Tibial nerve (tissue), 4 donors: ENCODE data around the gene SLC22A24. TPM values are rescaled to one million over a fixed set of nuclear protein-coding genes. Genes with fewer than 3 reads are reported as not detected.
"Not testable (repeated sequence)": the region's sequence is repeated elsewhere in the genome, so short reads cannot be mapped to it uniquely, and the experiment has no call there.

ENCODE experiments used
- DNase-seq, 2 donors: peaks; one replicate each; pipeline ENCODE4 v3.0.0-alpha.2; 2019; ENCODE audit warnings: low spot score in 2 of 2
- H3K27ac ChIP-seq, 4 donors: fragments of 200-600 bp; sonication (generic) in 3 of 4; one replicate each; pipeline ENCODE4 v1.5.1; 2017 to 2019; ENCODE audit warnings: mild to moderate bottlenecking in 1 of 4
- H3K27me3 ChIP-seq, 2 donors: fragments of 200-600 bp; sonication (generic) in 1 of 2; one replicate each; pipeline versions ENCODE4 v1.5.1 to v1.6.0; 2017 to 2019
- H3K36me3 ChIP-seq, 3 donors: fragments of 200-600 bp; sonication (generic); one replicate each; pipeline ENCODE4 v1.5.1; 2018 to 2019
- H3K4me1 ChIP-seq, 4 donors: fragments of 200-600 bp; sonication (generic) in 3 of 4; one replicate each; pipeline ENCODE4 v1.5.1; 2017 to 2019
- H3K4me3 ChIP-seq, 4 donors: fragments of 200-600 bp; sonication (generic) in 3 of 4; one replicate each; pipeline ENCODE4 v1.5.1; 2017 to 2019; ENCODE audit warnings: mild to moderate bottlenecking in 1 of 4, moderate library complexity in 1 of 4
- H3K9me3 ChIP-seq, 4 donors: fragments of 200-600 bp; sonication (generic) in 3 of 4; one replicate each; pipeline ENCODE4 v1.5.1; 2017 to 2019
- EP300 ChIP-seq, 2 donors: sonication (generic); formaldehyde crosslinking; IDR thresholded peaks; one replicate each; pipeline ENCODE4 v1.6.1; 2017; ENCODE audit warnings: antibody characterized with exemption in 2 of 2, mild to moderate bottlenecking in 1 of 2
- POLR2A ChIP-seq, 2 donors: fragments of 450-650 bp; IDR thresholded peaks; one replicate each; pipeline ENCODE4 v1.6.1; 2017; ENCODE audit warnings: antibody characterized with exemption in 2 of 2, mild to moderate bottlenecking in 2 of 2, moderate library complexity in 2 of 2
- WGBS, 2 donors: methylation state at CpG; one replicate each; pipeline ENCODE4 v1.1.5; 2018; 5-methylcytosine and 5-hydroxymethylcytosine counted together
- total RNA-seq, 4 donors: library from RNA; depleted of rRNA; stranded (reverse); fragments of >200 nt; gene quantifications; one replicate each; pipeline ENCODE4 v1.1.0, GENCODE V29; 2016
- TF ChIP-seq, protein P1 (sequence below), 5 experiments: fragments of 200-600 bp in 3 of 5; fragments of 450-650 bp in 2 of 5; sonication (generic) in 3 of 5; IDR thresholded peaks; one replicate each; pipeline ENCODE4 v1.5.1; 2016 to 2019; ENCODE audit warnings: antibody characterized with exemption in 5 of 5, mild to moderate bottlenecking in 3 of 5, moderate library complexity in 2 of 5

Gene SLC22A24
- total RNA-seq, 4 donors from 2014 or later, result not detected

DNA sequence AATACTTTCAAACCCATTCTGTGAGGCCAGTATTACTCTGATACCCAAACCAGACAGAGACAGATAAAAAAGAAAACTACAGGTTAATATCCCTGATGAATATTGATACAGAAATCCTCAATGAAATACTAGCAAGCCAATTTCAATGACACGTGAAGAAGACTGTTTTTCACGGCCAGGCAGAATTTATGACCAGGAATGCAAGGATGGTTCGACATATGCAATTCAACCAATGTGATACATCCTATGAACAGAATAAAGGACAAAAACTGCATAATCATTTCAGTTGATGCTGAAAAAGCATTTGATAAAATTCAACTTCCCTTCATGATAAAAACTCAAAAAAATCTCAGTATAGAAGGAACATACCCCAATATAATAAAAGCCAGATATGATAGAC lies 44.5 kb downstream of the SLC22A24 start:
- TF ChIP-seq, protein P1, sequence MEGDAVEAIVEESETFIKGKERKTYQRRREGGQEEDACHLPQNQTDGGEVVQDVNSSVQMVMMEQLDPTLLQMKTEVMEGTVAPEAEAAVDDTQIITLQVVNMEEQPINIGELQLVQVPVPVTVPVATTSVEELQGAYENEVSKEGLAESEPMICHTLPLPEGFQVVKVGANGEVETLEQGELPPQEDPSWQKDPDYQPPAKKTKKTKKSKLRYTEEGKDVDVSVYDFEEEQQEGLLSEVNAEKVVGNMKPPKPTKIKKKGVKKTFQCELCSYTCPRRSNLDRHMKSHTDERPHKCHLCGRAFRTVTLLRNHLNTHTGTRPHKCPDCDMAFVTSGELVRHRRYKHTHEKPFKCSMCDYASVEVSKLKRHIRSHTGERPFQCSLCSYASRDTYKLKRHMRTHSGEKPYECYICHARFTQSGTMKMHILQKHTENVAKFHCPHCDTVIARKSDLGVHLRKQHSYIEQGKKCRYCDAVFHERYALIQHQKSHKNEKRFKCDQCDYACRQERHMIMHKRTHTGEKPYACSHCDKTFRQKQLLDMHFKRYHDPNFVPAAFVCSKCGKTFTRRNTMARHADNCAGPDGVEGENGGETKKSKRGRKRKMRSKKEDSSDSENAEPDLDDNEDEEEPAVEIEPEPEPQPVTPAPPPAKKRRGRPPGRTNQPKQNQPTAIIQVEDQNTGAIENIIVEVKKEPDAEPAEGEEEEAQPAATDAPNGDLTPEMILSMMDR (IDR thresholded peaks at IDR 0.05), result no peak
- TF ChIP-seq EP300 (IDR thresholded peaks at IDR 0.05) (no peak), POLR2A (IDR thresholded peaks at IDR 0.05) (no peak)

DNA sequence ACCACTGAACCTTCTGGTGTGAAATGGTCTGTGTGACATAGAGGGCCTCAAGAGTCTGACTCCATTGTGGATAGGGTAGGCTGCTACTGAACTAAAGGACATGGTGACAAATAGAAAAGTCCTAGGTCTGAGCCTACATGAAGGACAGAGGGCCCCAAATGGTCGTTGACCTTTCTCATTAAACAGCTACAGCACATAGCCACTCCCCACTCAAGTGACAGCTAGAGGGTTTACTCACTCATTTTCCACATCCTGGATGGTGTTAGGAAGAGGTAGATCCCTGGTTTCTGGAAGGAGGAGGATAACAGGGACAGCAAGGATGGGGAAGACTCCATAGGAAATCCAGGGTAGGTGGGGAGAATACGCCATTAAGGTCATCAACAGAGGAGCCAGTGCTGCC lies 63.3 kb downstream of the SLC22A24 start:
- Histone ChIP-seq H3K4me3 (no peak overlapping the region), H3K4me1 (no peaks in the 10 kb centered on the region), H3K9me3 (no peaks in the 10 kb centered on the region), H3K27me3 (no peaks in the 10 kb centered on the region), H3K36me3 (no peaks in the 10 kb centered on the region), H3K27ac (no peak overlapping the region)
- no peak for DNase-seq
- 63 to 64% methylated on average over 2 of the region's 2 CpGs for WGBS, 2 donors
- TF ChIP-seq, protein P1 (IDR thresholded peaks at IDR 0.05), result no peak
- TF ChIP-seq POLR2A (IDR thresholded peaks at IDR 0.05) (no peak), EP300 (IDR thresholded peaks at IDR 0.05) (no peak)

More for the DNA sequence above, 44.5 kb downstream of the SLC22A24 start:
- Histone ChIP-seq H3K27me3 (no peaks in the 10 kb centered on the region), H3K36me3 (no peaks in the 10 kb centered on the region), H3K9me3 (peaks cover 0 to 34% (median 7%) of the 10 kb centered on the region in 4 donors), H3K27ac (no peak overlapping the region), H3K4me3 (no peak overlapping the region), H3K4me1 (no peaks in the 10 kb centered on the region)
- DNase-seq, result no peak
- 74 to 93% methylated on average over 3 of the region's 3 CpGs for WGBS, 2 donors

DNA sequence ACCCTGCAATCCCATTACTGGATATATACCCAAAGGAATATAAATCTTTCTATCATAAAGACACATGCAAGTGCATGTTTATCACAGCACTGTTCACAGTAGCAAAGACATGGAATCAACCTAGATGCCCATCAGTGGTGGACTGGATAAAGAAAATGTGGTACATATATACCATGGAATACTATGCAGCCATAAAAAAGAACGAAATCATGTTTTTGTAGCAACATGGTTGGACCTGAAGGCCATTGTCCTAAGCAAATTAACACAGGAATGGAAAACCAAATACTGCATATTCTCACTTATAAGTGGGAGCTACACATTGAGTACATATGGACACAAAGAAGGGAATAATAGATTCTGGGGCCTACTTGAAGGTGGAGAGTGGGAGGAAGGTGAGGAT lies 97.8 kb downstream of the SLC22A24 start:
- not testable (repeated sequence) for H3K4me3 ChIP-seq, H3K4me1 ChIP-seq, H3K27ac ChIP-seq, H3K36me3 ChIP-seq, H3K27me3 ChIP-seq, DNase-seq
- peaks cover 0 to 28% (median 0%) of the 10 kb centered on the region in 4 donors for H3K9me3 ChIP-seq
- WGBS, 2 donors, result 55 to 58% methylated on average over 1 of the region's 1 CpG

GRCh38 chr11:63042596-63042995 lies 101.4 kb downstream of the SLC22A24 start:
- WGBS, 2 donors, result 89 to 95% methylated on average over 3 of the region's 3 CpGs
- H3K4me3 ChIP-seq, result no peak overlapping the region
- no peaks in the 10 kb centered on the region for H3K27me3 ChIP-seq
- no peaks in the 10 kb centered on the region for H3K4me1 ChIP-seq
- no peak overlapping the region for H3K27ac ChIP-seq
- no peaks in the 10 kb centered on the region for H3K36me3 ChIP-seq
- H3K9me3 ChIP-seq, result peaks cover 0 to 13% (median 0%) of the 10 kb centered on the region in 4 donors
- TF ChIP-seq, protein P1 (IDR thresholded peaks at IDR 0.05), result no peak
- TF ChIP-seq POLR2A (IDR thresholded peaks at IDR 0.05) (no peak), EP300 (IDR thresholded peaks at IDR 0.05) (no peak)
- DNase-seq, result no peak

DNA sequence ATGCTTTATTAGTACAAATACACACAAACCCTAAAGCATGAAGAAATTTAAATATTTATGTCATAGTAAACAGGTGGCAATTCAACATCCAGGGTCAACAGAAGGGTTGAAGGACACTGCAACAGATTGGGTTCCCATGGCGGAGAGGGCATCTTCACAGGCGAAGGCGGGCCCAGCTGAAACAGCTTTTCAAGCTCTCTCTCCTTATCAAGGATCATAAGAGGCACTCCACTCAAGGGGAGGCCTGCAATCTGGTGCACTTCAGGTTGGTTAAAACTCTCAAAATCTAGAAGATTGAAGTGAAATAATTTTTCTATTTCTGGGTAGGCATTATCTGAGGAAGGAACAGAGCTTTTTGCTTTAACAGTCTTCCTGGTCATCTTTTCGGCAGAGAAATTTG lies 111.6 kb downstream of the SLC22A24 start:
- no peaks in the 10 kb centered on the region for H3K36me3 ChIP-seq
- H3K9me3 ChIP-seq, result peaks cover 0 to 6% (median 0%) of the 10 kb centered on the region in 4 donors
- H3K27me3 ChIP-seq, result no peaks in the 10 kb centered on the region
- no peaks in the 10 kb centered on the region for H3K4me1 ChIP-seq
- 97 to 98% methylated on average over 4 of the region's 4 CpGs for WGBS, 2 donors
- H3K4me3 ChIP-seq, result no peak overlapping the region
- TF ChIP-seq, protein P1 (IDR thresholded peaks at IDR 0.05), result no peak
- TF ChIP-seq POLR2A (IDR thresholded peaks at IDR 0.05) (no peak), EP300 (IDR thresholded peaks at IDR 0.05) (no peak)
- no peak overlapping the region for H3K27ac ChIP-seq
- DNase-seq, result no peak

Other genes starting within 250 kb of the SLC22A24 start
- not detected for gene CHRM1, start 222.9 kb downstream of the SLC22A24 start, total RNA-seq
- gene SLC22A6, start 159.3 kb downstream of the SLC22A24 start, total RNA-seq, result not detected
- not detected for gene SLC22A8, start 128.4 kb downstream of the SLC22A24 start, total RNA-seq
- not detected for gene SLC22A25, start 99.4 kb upstream of the SLC22A24 start, total RNA-seq
- not detected for gene SLC22A9, start 225.6 kb upstream of the SLC22A24 start, total RNA-seq